Peyer's patch (tissue), 4 donors: ENCODE results near the gene NT5DC3. TPM values are rescaled to one million over a fixed set of nuclear protein-coding genes. Genes with fewer than 3 reads are reported as not detected.

Experiments used
- DNase-seq, 3 donors: peaks; one replicate each; pipeline ENCODE4 v3.0.0-alpha.2; 2017 to 2019
- H3K27ac ChIP-seq, 4 donors: fragments of 200-600 bp; sonication (generic); one replicate each; pipeline ENCODE4 v1.5.1; 2016 to 2019
- H3K27me3 ChIP-seq, 2 donors: fragments of 200-600 bp; sonication (generic); one replicate each; pipeline ENCODE4 v1.5.1; 2019
- H3K36me3 ChIP-seq, 3 donors: fragments of 200-600 bp; sonication (generic); one replicate each; pipeline ENCODE4 v1.5.1; 2016 to 2019
- H3K4me1 ChIP-seq, 4 donors: fragments of 200-600 bp; sonication (generic); one replicate each; pipeline ENCODE4 v1.5.1; 2016 to 2019
- H3K4me3 ChIP-seq, 4 donors: fragments of 200-600 bp; sonication (generic); 1 replicate in 3 of 4; 2 replicates in 1 of 4; pipeline ENCODE4 v1.5.1; 2016 to 2019; ENCODE audit warnings: mild to moderate bottlenecking in 1 of 4
- H3K9me3 ChIP-seq, 4 donors: fragments of 200-600 bp; sonication (generic); one replicate each; pipeline ENCODE4 v1.5.1; 2016 to 2019; ENCODE audit warnings: mild to moderate bottlenecking in 1 of 4
- CTCF ChIP-seq, 6 experiments: fragments of 450-650 bp in 4 of 6; fragments of 200-600 bp in 2 of 6; sonication (generic) in 1 of 6; IDR thresholded peaks; one replicate each; pipeline ENCODE4 v1.5.1; 2017 to 2019; ENCODE audit warnings: antibody characterized with exemption in 6 of 6, mild to moderate bottlenecking in 3 of 6, moderate library complexity in 1 of 6
- POLR2A ChIP-seq, 2 donors: fragments of 450-650 bp; IDR thresholded peaks; one replicate each; pipeline ENCODE4 v1.5.1; 2017; ENCODE audit warnings: antibody characterized with exemption in 2 of 2, mild to moderate bottlenecking in 2 of 2, moderate library complexity in 2 of 2
- total RNA-seq, 4 donors: library from RNA; depleted of rRNA; stranded (reverse); fragments of >200 nt; gene quantifications; one replicate each; pipeline ENCODE4 v1.1.0, GENCODE V29; 2016

Gene NT5DC3
- total RNA-seq, 4 donors from 2014 or later: 3.9 to 10.2 (median 7.4) TPM

GRCh38 chr12:103798586-103798985 is 42.4 kb downstream of the NT5DC3 start:
- TF ChIP-seq CTCF (IDR thresholded peaks at IDR 0.05) (no peak), POLR2A (IDR thresholded peaks at IDR 0.05) (no peak)
- Histone ChIP-seq H3K9me3 (no peaks in the 10 kb centered on the region), H3K27me3 (no peaks in the 10 kb centered on the region), H3K4me1 (peaks cover 0 to 21% (median 2%) of the 10 kb centered on the region in 4 donors), H3K27ac (no peak overlapping the region), H3K4me3 (no peak overlapping the region), H3K36me3 (peaks cover 0 to 5% (median 0%) of the 10 kb centered on the region in 3 donors)
- no peak for DNase-seq

GRCh38 chr12:103794309-103795213 is 46.5 kb downstream of the NT5DC3 start:
- H3K9me3 ChIP-seq: no peaks in the 10 kb centered on the region
- no peaks in the 10 kb centered on the region for H3K27me3 ChIP-seq
- TF ChIP-seq CTCF (IDR thresholded peaks at IDR 0.05): no peak
- no peak for TF ChIP-seq POLR2A (IDR thresholded peaks at IDR 0.05)
- H3K36me3 ChIP-seq: peaks cover 0 to 21% (median 0%) of the 10 kb centered on the region in 3 donors
- DNase-seq: no peak
- H3K4me1 ChIP-seq: peaks cover 0 to 7% (median 2%) of the 10 kb centered on the region in 4 donors
- no peak overlapping the region for H3K4me3 ChIP-seq
- no peak overlapping the region for H3K27ac ChIP-seq

- TF ChIP-seq CTCF (IDR thresholded peaks at IDR 0.05) (no peak), POLR2A (IDR thresholded peaks at IDR 0.05) (no peak)
- Histone ChIP-seq H3K4me3 (no peak overlapping the region), H3K36me3 (peaks cover 0 to 21% (median 0%) of the 10 kb centered on the region in 3 donors), H3K27me3 (no peaks in the 10 kb centered on the region), H3K4me1 (no peaks in the 10 kb centered on the region), H3K9me3 (no peaks in the 10 kb centered on the region), H3K27ac (no peak overlapping the region)
- no peak for DNase-seq
These were observed 47.5 kb downstream of the NT5DC3 start for GRCh38 chr12:103793512-103794045.

- Histone ChIP-seq H3K27ac (no peak overlapping the region), H3K36me3 (peaks cover 0 to 21% (median 0%) of the 10 kb centered on the region in 3 donors), H3K4me3 (no peak overlapping the region), H3K4me1 (no peaks in the 10 kb centered on the region), H3K9me3 (no peaks in the 10 kb centered on the region), H3K27me3 (no peaks in the 10 kb centered on the region)
- no peak for TF ChIP-seq CTCF (IDR thresholded peaks at IDR 0.05)
- TF ChIP-seq POLR2A (IDR thresholded peaks at IDR 0.05): no peak
- no peak for DNase-seq
These were observed 48.0 kb downstream of the NT5DC3 start for GRCh38 chr12:103793046-103793445.

GRCh38 chr12:103791350-103791920 is 49.6 kb downstream of the NT5DC3 start:
- Histone ChIP-seq H3K4me1 (no peaks in the 10 kb centered on the region), H3K9me3 (no peaks in the 10 kb centered on the region), H3K36me3 (peaks cover 0 to 21% (median 0%) of the 10 kb centered on the region in 3 donors), H3K27ac (no peak overlapping the region), H3K4me3 (no peak overlapping the region), H3K27me3 (no peaks in the 10 kb centered on the region)
- no peak for TF ChIP-seq CTCF (IDR thresholded peaks at IDR 0.05)
- no peak for DNase-seq
